ENCODE data around the gene SDS. TPM values are rescaled to one million over a fixed set of nuclear protein-coding genes. Genes with fewer than 3 reads are reported as not detected.
A peak's percentile ranks its signal among the peaks of the same experiment; 100 is the strongest.

The SDS gene
- total and polyA plus RNA-seq, 9 donors: 0.09 to 0.32 (median 0.13) TPM; not detected in 4

GRCh38 chr12:113440336-113440735, 36.6 kb upstream of the SDS start:
- H3K4me3 ChIP-seq (ENCODE audit: low read length): no peak overlapping the region
- DNase-seq: no peak
- H3K27ac ChIP-seq (ENCODE audit: low read length): no peak overlapping the region
- H3K36me3 ChIP-seq (ENCODE audit: control insufficient read depth, insufficient read depth, low read length): no peaks in the 10 kb centered on the region
- no peaks in the 10 kb centered on the region for H3K4me1 ChIP-seq (ENCODE audit: control insufficient read depth, insufficient read depth, low read length)
- WGBS (ENCODE audit: insufficient coverage): 65% methylated on average over 6 of the region's 7 CpGs
- no peaks in the 10 kb centered on the region for H3K9me3 ChIP-seq (replicated peaks; ENCODE audit: control insufficient read depth, low read depth, low read length)
- H3K27me3 ChIP-seq (ENCODE audit: control insufficient read depth, insufficient read depth, low read length): peaks cover 11% of the 10 kb centered on the region

- Histone ChIP-seq H3K27me3 (ENCODE audit: control insufficient read depth, insufficient read depth, low read length) (peaks cover 8% of the 10 kb centered on the region), H3K9me3 (replicated peaks; ENCODE audit: control insufficient read depth, low read depth, low read length) (no peaks in the 10 kb centered on the region), H3K36me3 (ENCODE audit: control insufficient read depth, insufficient read depth, low read length) (no peaks in the 10 kb centered on the region), H3K27ac (ENCODE audit: low read length) (no peak overlapping the region), H3K4me3 (ENCODE audit: low read length) (no peak overlapping the region), H3K4me1 (ENCODE audit: control insufficient read depth, insufficient read depth, low read length) (no peaks in the 10 kb centered on the region)
- DNase-seq: peak; percentile 26
- 30% methylated on average over 7 of the region's 8 CpGs for WGBS (ENCODE audit: insufficient coverage)
Observed at GRCh38 chr12:113439606-113440030, 35.9 kb upstream of the SDS start.

- Histone ChIP-seq H3K4me3 (ENCODE audit: low read length) (no peak overlapping the region), H3K4me1 (ENCODE audit: control insufficient read depth, insufficient read depth, low read length) (no peaks in the 10 kb centered on the region), H3K27ac (ENCODE audit: low read length) (no peak overlapping the region), H3K9me3 (replicated peaks; ENCODE audit: control insufficient read depth, low read depth, low read length) (no peaks in the 10 kb centered on the region), H3K27me3 (ENCODE audit: control insufficient read depth, insufficient read depth, low read length) (peaks cover 8% of the 10 kb centered on the region), H3K36me3 (ENCODE audit: control insufficient read depth, insufficient read depth, low read length) (no peaks in the 10 kb centered on the region)
- WGBS (ENCODE audit: insufficient coverage): 0% methylated on average over 2 of the region's 4 CpGs
- no peak for DNase-seq
Observed at GRCh38 chr12:113439301-113439597, 35.6 kb upstream of the SDS start.

- DNase-seq: no peak
- no peaks in the 10 kb centered on the region for H3K9me3 ChIP-seq (replicated peaks; ENCODE audit: control insufficient read depth, low read depth, low read length)
- peaks cover 8% of the 10 kb centered on the region for H3K27me3 ChIP-seq (ENCODE audit: control insufficient read depth, insufficient read depth, low read length)
- no peaks in the 10 kb centered on the region for H3K4me1 ChIP-seq (ENCODE audit: control insufficient read depth, insufficient read depth, low read length)
- H3K36me3 ChIP-seq (ENCODE audit: control insufficient read depth, insufficient read depth, low read length): no peaks in the 10 kb centered on the region
- H3K27ac ChIP-seq (ENCODE audit: low read length): no peak overlapping the region
- WGBS (ENCODE audit: insufficient coverage): 78% methylated on average over 4 of the region's 4 CpGs
- no peak overlapping the region for H3K4me3 ChIP-seq (ENCODE audit: low read length)
Observed at GRCh38 chr12:113438523-113439300, 35.0 kb upstream of the SDS start.

GRCh38 chr12:113437729-113438100, 34.0 kb upstream of the SDS start:
- H3K9me3 ChIP-seq (replicated peaks; ENCODE audit: control insufficient read depth, low read depth, low read length): no peaks in the 10 kb centered on the region
- WGBS (ENCODE audit: insufficient coverage): 69% methylated on average over 8 of the region's 9 CpGs
- no peak for DNase-seq
- no peak overlapping the region for H3K27ac ChIP-seq (ENCODE audit: low read length)
- no peak overlapping the region for H3K4me3 ChIP-seq (ENCODE audit: low read length)
- H3K27me3 ChIP-seq (ENCODE audit: control insufficient read depth, insufficient read depth, low read length): peaks cover 6% of the 10 kb centered on the region
- H3K36me3 ChIP-seq (ENCODE audit: control insufficient read depth, insufficient read depth, low read length): no peaks in the 10 kb centered on the region
- H3K4me1 ChIP-seq (ENCODE audit: control insufficient read depth, insufficient read depth, low read length): no peaks in the 10 kb centered on the region

- H3K4me1 ChIP-seq (ENCODE audit: control insufficient read depth, insufficient read depth, low read length): no peaks in the 10 kb centered on the region
- H3K4me3 ChIP-seq (ENCODE audit: low read length): no peak overlapping the region
- no peak overlapping the region for H3K27ac ChIP-seq (ENCODE audit: low read length)
- peaks cover 6% of the 10 kb centered on the region for H3K27me3 ChIP-seq (ENCODE audit: control insufficient read depth, insufficient read depth, low read length)
- no peaks in the 10 kb centered on the region for H3K9me3 ChIP-seq (replicated peaks; ENCODE audit: control insufficient read depth, low read depth, low read length)
- H3K36me3 ChIP-seq (ENCODE audit: control insufficient read depth, insufficient read depth, low read length): no peaks in the 10 kb centered on the region
- no peak for DNase-seq
- WGBS (ENCODE audit: insufficient coverage): 92% methylated on average over 3 of the region's 6 CpGs
Observed at GRCh38 chr12:113436993-113437728, 33.5 kb upstream of the SDS start.

- H3K4me1 ChIP-seq (ENCODE audit: control insufficient read depth, insufficient read depth, low read length): no peaks in the 10 kb centered on the region
- no peak overlapping the region for H3K27ac ChIP-seq (ENCODE audit: low read length)
- no peak for DNase-seq
- 81% methylated on average over 6 of the region's 6 CpGs for WGBS (ENCODE audit: insufficient coverage)
- H3K36me3 ChIP-seq (ENCODE audit: control insufficient read depth, insufficient read depth, low read length): no peaks in the 10 kb centered on the region
- peaks cover 6% of the 10 kb centered on the region for H3K27me3 ChIP-seq (ENCODE audit: control insufficient read depth, insufficient read depth, low read length)
- no peaks in the 10 kb centered on the region for H3K9me3 ChIP-seq (replicated peaks; ENCODE audit: control insufficient read depth, low read depth, low read length)
- H3K4me3 ChIP-seq (ENCODE audit: low read length): no peak overlapping the region
Observed at GRCh38 chr12:113436586-113436985, 32.9 kb upstream of the SDS start.

- Histone ChIP-seq H3K4me1 (ENCODE audit: control insufficient read depth, insufficient read depth, low read length) (no peaks in the 10 kb centered on the region), H3K9me3 (replicated peaks; ENCODE audit: control insufficient read depth, low read depth, low read length) (no peaks in the 10 kb centered on the region), H3K36me3 (ENCODE audit: control insufficient read depth, insufficient read depth, low read length) (no peaks in the 10 kb centered on the region), H3K27me3 (ENCODE audit: control insufficient read depth, insufficient read depth, low read length) (peaks cover 4% of the 10 kb centered on the region), H3K27ac (ENCODE audit: low read length) (no peak overlapping the region), H3K4me3 (ENCODE audit: low read length) (no peak overlapping the region)
- DNase-seq: no peak
- WGBS (ENCODE audit: insufficient coverage): 77% methylated on average over 2 of the region's 5 CpGs
Observed at GRCh38 chr12:113435367-113435766, 31.7 kb upstream of the SDS start.

- Histone ChIP-seq H3K27ac (ENCODE audit: low read length) (no peak overlapping the region), H3K36me3 (ENCODE audit: control insufficient read depth, insufficient read depth, low read length) (no peaks in the 10 kb centered on the region), H3K9me3 (replicated peaks; ENCODE audit: control insufficient read depth, low read depth, low read length) (no peaks in the 10 kb centered on the region), H3K4me3 (ENCODE audit: low read length) (no peak overlapping the region), H3K27me3 (ENCODE audit: control insufficient read depth, insufficient read depth, low read length) (peaks cover 2% of the 10 kb centered on the region), H3K4me1 (ENCODE audit: control insufficient read depth, insufficient read depth, low read length) (no peaks in the 10 kb centered on the region)
- no peak for DNase-seq
Observed at GRCh38 chr12:113432986-113433385, 29.3 kb upstream of the SDS start.

- no CpG with 5 or more reads among the region's 1 CpG for WGBS (ENCODE audit: insufficient coverage)
- Histone ChIP-seq H3K36me3 (ENCODE audit: control insufficient read depth, insufficient read depth, low read length) (no peaks in the 10 kb centered on the region), H3K9me3 (replicated peaks; ENCODE audit: control insufficient read depth, low read depth, low read length) (no peaks in the 10 kb centered on the region), H3K4me1 (ENCODE audit: control insufficient read depth, insufficient read depth, low read length) (no peaks in the 10 kb centered on the region), H3K27me3 (ENCODE audit: control insufficient read depth, insufficient read depth, low read length) (peaks cover 9% of the 10 kb centered on the region), H3K27ac (ENCODE audit: low read length) (no peak overlapping the region), H3K4me3 (ENCODE audit: low read length) (no peak overlapping the region)
- no peak for DNase-seq
Observed at GRCh38 chr12:113428482-113428881, 24.8 kb upstream of the SDS start.

All from muscle of leg (tissue), 11 donors.